WTC11 (cell line): ENCODE data around the gene SERPINF2. TPM values are rescaled to one million over a fixed set of nuclear protein-coding genes. Genes with fewer than 3 reads are reported as not detected.
A peak's percentile ranks its signal among the peaks of the same experiment; 100 is the strongest.
"Not testable (repeated sequence)": the region's sequence is repeated elsewhere in the genome, so short reads cannot be mapped to it uniquely, and the experiment has no call there.

Experiments used
- ATAC-seq: fragments of 200-7000 bp; cut with Tn5 transposase; 2 replicates; pipeline ENCODE4 v1.10.0; 2021; ENCODE audit warnings: mild to moderate bottlenecking, moderate library complexity
- CTCF ChIA-PET: fragments of 300-600 bp; sonication (Branson Sonifier 250); formaldehyde crosslinking; loops from one replicate; lab custom pipeline; 2021; ENCODE audit warnings: antibody characterized with exemption; lab: Charles Lee
- POLR2A ChIA-PET: fragments of 350-600 bp; sonication (Branson Sonifier 250); formaldehyde crosslinking; loops from one replicate; lab custom pipeline; 2021; ENCODE audit warnings: antibody characterized with exemption; lab: Charles Lee
- DNase-seq: peaks from one replicate; pipeline ENCODE4 v3.0.0; 2021; ENCODE audit warnings: low spot score
- H3K27ac Mint-ChIP-seq: 2 replicates; pipeline ENCODE4 v1.8.0; 2021; ENCODE audit warnings: mixed read lengths
- H3K27me3 Mint-ChIP-seq: 2 replicates; pipeline ENCODE4 v1.8.0; 2021; ENCODE audit warnings: low read depth, mild to moderate bottlenecking, moderate library complexity, mixed read lengths
- H3K36me3 Mint-ChIP-seq: 2 replicates; pipeline ENCODE4 v1.8.0; 2021; ENCODE audit warnings: mixed read lengths
- H3K4me1 Mint-ChIP-seq: 2 replicates; pipeline ENCODE4 v1.8.0; 2022; ENCODE audit warnings: mixed read lengths
- H3K4me3 Mint-ChIP-seq: 2 replicates; pipeline ENCODE4 v1.8.0; 2021; ENCODE audit warnings: mild to moderate bottlenecking, moderate library complexity, mixed read lengths
- H3K9me3 Mint-ChIP-seq: 2 replicates; pipeline ENCODE4 v1.8.0; 2021; ENCODE audit warnings: mixed read lengths
- AR ChIP-seq: fragments of 250-450 bp; sonication (Bioruptor Pico); IDR thresholded peaks from 2 replicates; pipeline ENCODE4 v1.9.0; 2021; ENCODE audit warnings: mild to moderate bottlenecking
- ARID4B ChIP-seq: sonication (generic); formaldehyde crosslinking; IDR thresholded peaks from 2 replicates; pipeline ENCODE4 v1.8.0; 2023; ENCODE audit warnings: missing genetic modification reagents, mild to moderate bottlenecking, borderline replicate concordance
- ATF3 ChIP-seq: sonication (generic); formaldehyde crosslinking; conservative IDR thresholded peaks from 2 replicates; pipeline ENCODE4 v1.8.1; 2022; ENCODE audit warnings: mild to moderate bottlenecking, missing genetic modification reagents
- ELF4 ChIP-seq: sonication (generic); formaldehyde crosslinking; IDR thresholded peaks from 2 replicates; pipeline ENCODE4 v1.8.1; 2022; ENCODE audit warnings: low read depth, mild to moderate bottlenecking, moderate library complexity, missing genetic modification reagents
- EMX1 ChIP-seq: fragments of 250-450 bp; sonication (Bioruptor Pico); IDR thresholded peaks from 2 replicates; pipeline ENCODE4 v1.8.0; 2021; ENCODE audit warnings: mild to moderate bottlenecking
- ESRRA ChIP-seq: sonication (generic); formaldehyde crosslinking; IDR thresholded peaks from 2 replicates; pipeline ENCODE4 v1.8.1; 2022; ENCODE audit warnings: mild to moderate bottlenecking, missing genetic modification reagents, borderline replicate concordance
- FOXP1 ChIP-seq: sonication (generic); formaldehyde crosslinking; IDR thresholded peaks from 2 replicates; pipeline ENCODE4 v1.8.0; 2022; ENCODE audit warnings: missing genetic modification reagents, mild to moderate bottlenecking, moderate library complexity, borderline replicate concordance
- GTF2I ChIP-seq: fragments of 250-450 bp; sonication (Bioruptor Pico); conservative IDR thresholded peaks from 2 replicates; pipeline ENCODE4 v1.4.0; 2021; ENCODE audit warnings: mild to moderate bottlenecking
- NFYB ChIP-seq: sonication (generic); formaldehyde crosslinking; conservative IDR thresholded peaks from 2 replicates; pipeline ENCODE4 v1.8.0; 2022; ENCODE audit warnings: low read depth, missing genetic modification reagents
- NR1H2 ChIP-seq: sonication (generic); formaldehyde crosslinking; IDR thresholded peaks from 2 replicates; pipeline ENCODE4 v1.9.0; 2021; ENCODE audit warnings: mild to moderate bottlenecking, moderate library complexity, missing genetic modification reagents
- SMAD3 ChIP-seq: sonication (generic); formaldehyde crosslinking; IDR thresholded peaks from 2 replicates; pipeline ENCODE4 v1.8.0; 2022; ENCODE audit warnings: missing genetic modification reagents, mild to moderate bottlenecking, borderline replicate concordance
- TP53 ChIP-seq: sonication (generic); formaldehyde crosslinking; IDR thresholded peaks from 2 replicates; pipeline ENCODE4 v1.8.1; 2023; ENCODE audit warnings: mild to moderate bottlenecking, missing genetic modification reagents
- ZNF317 ChIP-seq: sonication (generic); formaldehyde crosslinking; IDR thresholded peaks from 2 replicates; pipeline ENCODE4 v1.8.1; 2023; ENCODE audit warnings: low read depth, mild to moderate bottlenecking, moderate library complexity, missing genetic modification reagents, borderline replicate concordance
- ZNF396 ChIP-seq: fragments of 250-450 bp; sonication (Bioruptor Pico); IDR thresholded peaks from 2 replicates; pipeline ENCODE4 v1.8.0; 2021; ENCODE audit warnings: mild to moderate bottlenecking, moderate library complexity, borderline replicate concordance
- ZNF416 ChIP-seq: fragments of 250-450 bp; sonication (Bioruptor Pico); IDR thresholded peaks from 2 replicates; pipeline ENCODE4 v1.9.0; 2021; ENCODE audit warnings: mild to moderate bottlenecking, inconsistent platforms
- ZNF423 ChIP-seq: fragments of 250-450 bp; sonication (Bioruptor Pico); IDR thresholded peaks from 2 replicates; pipeline ENCODE4 v2.1.2; 2022; ENCODE audit warnings: mild to moderate bottlenecking, moderate library complexity
- total RNA-seq: library from RNA; stranded (reverse); gene quantifications from 3 replicates; pipeline ENCODE4 v1.2.3, GENCODE V29; 2021

SERPINF2 gene
- total RNA-seq, 1 experiment from 2014 or later: 1.6 TPM

- TF ChIP-seq ARID4B (CRISPR knock-in tag) (no peak), FOXP1 (no peak), ELF4 (CRISPR knock-in tag) (no peak), ESRRA (no peak), ZNF396 (CRISPR knock-in tag) (no peak), NFYB (no peak), ZNF317 (CRISPR knock-in tag) (no peak), NR1H2 (CRISPR knock-in tag) (no peak)
These were observed 35.6 kb upstream of the SERPINF2 start (continued) for GRCh38 chr17:1707107-1707506.

GRCh38 chr17:1708791-1709346 is 33.8 kb upstream of the SERPINF2 start:
- H3K9me3 Mint-ChIP-seq, H3K36me3 Mint-ChIP-seq, DNase-seq, H3K4me1 Mint-ChIP-seq, H3K27ac Mint-ChIP-seq, ATAC-seq: not testable (repeated sequence)
- ChIA-PET CTCF (interaction anchor here (0.7 kb wide), 1 partner anchor 39 kb away, joined by 3 read pairs; no protein-coding TSS in a partner anchor), POLR2A (interaction anchor here (1.3 kb wide), 1 partner anchor 9 kb away, joined by 5 read pairs; no protein-coding TSS in a partner anchor)
- peaks cover 12% of the 10 kb centered on the region for H3K27me3 Mint-ChIP-seq
- H3K4me3 Mint-ChIP-seq: peak overlapping the region; percentile 58

GRCh38 chr17:1709403-1709951 is 33.2 kb upstream of the SERPINF2 start:
- CTCF ChIA-PET: interaction anchor here (0.7 kb wide), 1 partner anchor 40 kb away, joined by 3 read pairs; no protein-coding TSS in a partner anchor
- Mint-ChIP-seq H3K4me1 (peaks cover 12% of the 10 kb centered on the region), H3K4me3 (peak overlapping the region; percentile 58), H3K9me3 (no peaks in the 10 kb centered on the region), H3K27ac (no peak overlapping the region), H3K27me3 (peaks cover 12% of the 10 kb centered on the region), H3K36me3 (no peaks in the 10 kb centered on the region)
- no peak for DNase-seq
- ATAC-seq: no peak
- POLR2A ChIA-PET: interaction anchor here (1.3 kb wide), 1 partner anchor 8 kb away, joined by 5 read pairs; no protein-coding TSS in a partner anchor
- TF ChIP-seq AR (CRISPR knock-in tag) (no peak), ZNF416 (no peak), GTF2I (no peak), ZNF423 (CRISPR knock-in tag) (no peak), ATF3 (CRISPR knock-in tag) (no peak), SMAD3 (no peak), TP53 (CRISPR knock-in tag) (no peak), ARID4B (CRISPR knock-in tag) (no peak), EMX1 (CRISPR knock-in tag) (no peak)
